ENCODE measurements around the gene THADA. TPM values are rescaled to one million over a fixed set of nuclear protein-coding genes. Genes with fewer than 3 reads are reported as not detected.
A peak's percentile ranks its signal among the peaks of the same experiment; 100 is the strongest.

THADA gene
- total RNA-seq, 2 donors from 2014 or later = 41.1 to 54.3 TPM

- intact Hi-C loops (cut with DNase I) = no loop called here
- WGBS = 96% methylated on average over 16 of the region's 16 CpGs
- H3K36me3 ChIP-seq = no peaks in the 10 kb centered on the region
- TF ChIP-seq CTCF (IDR thresholded peaks at IDR 0.05) = no peak
- no peak for TF ChIP-seq POLR2A (IDR thresholded peaks at IDR 0.05)
- TF ChIP-seq POLR2AphosphoS5 (IDR thresholded peaks at IDR 0.05) = no peak
- peaks cover 4% of the 10 kb centered on the region for H3K4me1 ChIP-seq (replicated peaks)
- H3K4me3 ChIP-seq = no peak overlapping the region
- H3K9me3 ChIP-seq = no peaks in the 10 kb centered on the region
- no peak overlapping the region for H3K27ac ChIP-seq
- no peaks in the 10 kb centered on the region for H3K27me3 ChIP-seq (replicated peaks; ENCODE audit: insufficient read depth)
- no peak for DNase-seq (ENCODE audit: low spot score)
Measured at GRCh38 chr2:43188561-43189386, 407.1 kb downstream of the THADA start.

- no peak overlapping the region for H3K4me3 ChIP-seq
- peaks cover 4% of the 10 kb centered on the region for H3K4me1 ChIP-seq (replicated peaks)
- peak overlapping the region; percentile 25 to 31 for H3K27ac ChIP-seq
- no peaks in the 10 kb centered on the region for H3K27me3 ChIP-seq (replicated peaks; ENCODE audit: insufficient read depth)
- WGBS = 57% methylated on average over 12 of the region's 12 CpGs
- intact Hi-C loops (cut with DNase I) = no loop called here
- no peak for DNase-seq (ENCODE audit: low spot score)
- TF ChIP-seq POLR2AphosphoS5 (IDR thresholded peaks at IDR 0.05) (no peak), POLR2A (IDR thresholded peaks at IDR 0.05) (no peak), CTCF (IDR thresholded peaks at IDR 0.05) (no peak)
- no peaks in the 10 kb centered on the region for H3K36me3 ChIP-seq
- H3K9me3 ChIP-seq = no peaks in the 10 kb centered on the region
Measured at GRCh38 chr2:43186679-43187374, 409.0 kb downstream of the THADA start.

- no peaks in the 10 kb centered on the region for H3K36me3 ChIP-seq
- no peaks in the 10 kb centered on the region for H3K27me3 ChIP-seq (replicated peaks; ENCODE audit: insufficient read depth)
- H3K4me1 ChIP-seq (replicated peaks) = peaks cover 4% of the 10 kb centered on the region
- WGBS = 87% methylated on average over 6 of the region's 6 CpGs
- DNase-seq (ENCODE audit: low spot score) = no peak
- no peak overlapping the region for H3K27ac ChIP-seq
- intact Hi-C loops (cut with DNase I) = no loop called here
- TF ChIP-seq CTCF (IDR thresholded peaks at IDR 0.05) (no peak), POLR2AphosphoS5 (IDR thresholded peaks at IDR 0.05) (no peak), POLR2A (IDR thresholded peaks at IDR 0.05) (no peak)
- no peak overlapping the region for H3K4me3 ChIP-seq
- no peaks in the 10 kb centered on the region for H3K9me3 ChIP-seq
Measured at GRCh38 chr2:43186321-43186678, 409.5 kb downstream of the THADA start.

GRCh38 chr2:43185146-43185545 is 410.7 kb downstream of the THADA start:
- WGBS = 92% methylated on average over 4 of the region's 4 CpGs

More at GRCh38 chr2:43185146-43185545, 410.7 kb downstream of the THADA start:
- no peak overlapping the region for H3K27ac ChIP-seq
- no peak overlapping the region for H3K4me3 ChIP-seq
- no peak for DNase-seq (ENCODE audit: low spot score)
- H3K36me3 ChIP-seq = no peaks in the 10 kb centered on the region
- TF ChIP-seq POLR2A (IDR thresholded peaks at IDR 0.05) (no peak), CTCF (IDR thresholded peaks at IDR 0.05) (no peak), POLR2AphosphoS5 (IDR thresholded peaks at IDR 0.05) (no peak)
- peaks cover 4% of the 10 kb centered on the region for H3K4me1 ChIP-seq (replicated peaks)
- intact Hi-C loops (cut with DNase I) = no loop called here
- no peaks in the 10 kb centered on the region for H3K27me3 ChIP-seq (replicated peaks; ENCODE audit: insufficient read depth)
- no peaks in the 10 kb centered on the region for H3K9me3 ChIP-seq
